ENCODE results near the gene CDH4. TPM values are rescaled to one million over a fixed set of nuclear protein-coding genes. Genes with fewer than 3 reads are reported as not detected.

The CDH4 gene
- total and polyA plus RNA-seq, 2 of the 13 experiments (the other 11 are each of a cell fraction or from before 2014, with no cell fraction given), result not detected

GRCh38 chr20:61980647-61981583 lies 728.9 kb downstream of the CDH4 start (continued):
- no peak for TF ChIP-seq RERE (CRISPR knock-in tag; IDR thresholded peaks at IDR 0.05; ENCODE audit: low read depth)
- TF ChIP-seq PAF1 (CRISPR knock-in tag; IDR thresholded peaks at IDR 0.05), result no peak
- no peak for TF ChIP-seq ZNF547 (CRISPR knock-in tag; IDR thresholded peaks at IDR 0.05)
- TF ChIP-seq ZNF143 (CRISPR knock-in tag; IDR thresholded peaks at IDR 0.05), result no peak
- TF ChIP-seq TGIF2 (CRISPR knock-in tag; IDR thresholded peaks at IDR 0.05), result no peak
- no peak for TF ChIP-seq ZBTB8A (CRISPR knock-in tag; IDR thresholded peaks at IDR 0.05; ENCODE audit: borderline replicate concordance, low read depth)
- no peak for TF ChIP-seq ZNF790 (CRISPR knock-in tag; IDR thresholded peaks at IDR 0.05; ENCODE audit: borderline replicate concordance)
- TF ChIP-seq ZNF205 (CRISPR knock-in tag; IDR thresholded peaks at IDR 0.05), result no peak
- no peak for TF ChIP-seq ZNF777 (CRISPR knock-in tag; IDR thresholded peaks at IDR 0.05)
- no peak for TF ChIP-seq ZNF407 (CRISPR knock-in tag; IDR thresholded peaks at IDR 0.05; ENCODE audit: not compliant biosample characterization)
- no peak for TF ChIP-seq WIZ (CRISPR knock-in tag; IDR thresholded peaks at IDR 0.05)
- TF ChIP-seq NAIF1 (CRISPR knock-in tag; IDR thresholded peaks at IDR 0.05; ENCODE audit: borderline replicate concordance), result no peak
- TF ChIP-seq GPN1 (CRISPR knock-in tag; IDR thresholded peaks at IDR 0.05; ENCODE audit: borderline replicate concordance), result no peak
- TF ChIP-seq ZNF775 (CRISPR knock-in tag; IDR thresholded peaks at IDR 0.05; ENCODE audit: borderline replicate concordance), result 0 out of 2 replicates have a peak, but pooled peaks have one; percentile 47
- no peak for TF ChIP-seq ZNF496 (CRISPR knock-in tag; IDR thresholded peaks at IDR 0.05; ENCODE audit: insufficient replicate concordance)

Measured in HepG2 (cell line).